Inflammatory macrophage treated with lipopolysaccharide for 1 hour (primary cell): Measurements from ENCODE around the gene TECPR1.

ENCODE experiments used
- DNase-seq, 2 donors: peaks; one replicate each; pipeline ENCODE4 v3.0.0-alpha.2; 2020 to 2022

TECPR1 gene

DNA sequence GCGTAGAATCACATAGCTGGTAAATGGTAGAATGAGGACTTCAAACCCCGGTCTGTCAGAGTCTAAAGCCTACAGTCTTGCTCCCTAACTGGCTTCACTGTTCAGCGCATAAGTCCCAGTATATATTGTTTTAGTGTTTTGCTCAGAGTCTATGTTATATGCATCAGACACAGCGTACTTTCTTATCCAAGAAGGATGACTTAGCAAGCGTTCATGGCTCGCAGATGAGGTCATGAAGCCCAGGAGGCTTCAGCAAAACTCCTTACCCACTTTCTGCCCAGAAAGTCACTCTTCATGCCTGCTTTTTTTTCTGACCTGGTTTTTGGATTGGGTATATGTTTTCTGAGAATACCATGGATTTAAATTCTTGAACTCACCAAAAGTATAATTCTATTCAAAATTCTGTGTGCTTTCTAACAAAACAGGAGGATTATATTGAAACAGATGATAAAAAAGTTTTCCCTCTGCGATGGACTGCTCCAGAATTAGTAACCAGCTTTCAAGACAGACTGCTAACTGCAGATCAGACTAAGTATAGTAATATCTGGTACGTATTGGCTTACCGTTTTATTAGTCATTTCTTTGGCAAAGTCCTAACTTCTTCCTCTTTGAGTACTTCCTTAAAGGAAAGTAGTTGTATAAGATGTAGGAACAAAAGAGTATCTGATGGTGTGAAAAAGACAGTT, 65.4 kb downstream of the TECPR1 start:
- peak; percentile 59 to 65 for DNase-seq

DNA sequence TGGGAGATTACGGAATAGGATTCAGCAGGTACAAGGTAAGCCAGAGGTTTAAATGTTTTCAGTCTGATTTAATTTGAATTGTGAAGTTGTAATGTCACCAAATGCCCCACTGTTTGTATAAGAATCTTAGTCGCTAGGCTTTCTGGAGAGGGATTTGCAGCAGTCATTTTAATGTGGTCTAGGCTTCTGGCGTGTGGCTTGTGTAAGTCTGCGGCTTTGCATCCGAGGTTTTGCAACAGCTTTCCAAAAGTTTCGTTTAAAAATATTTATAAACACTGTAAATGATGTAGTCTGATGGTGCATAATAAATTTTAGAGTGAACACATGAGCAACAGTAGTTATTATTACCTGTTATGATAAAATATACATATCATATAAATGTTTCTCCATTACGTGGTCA, 66.9 kb downstream of the TECPR1 start:
- no peak for DNase-seq

DNA sequence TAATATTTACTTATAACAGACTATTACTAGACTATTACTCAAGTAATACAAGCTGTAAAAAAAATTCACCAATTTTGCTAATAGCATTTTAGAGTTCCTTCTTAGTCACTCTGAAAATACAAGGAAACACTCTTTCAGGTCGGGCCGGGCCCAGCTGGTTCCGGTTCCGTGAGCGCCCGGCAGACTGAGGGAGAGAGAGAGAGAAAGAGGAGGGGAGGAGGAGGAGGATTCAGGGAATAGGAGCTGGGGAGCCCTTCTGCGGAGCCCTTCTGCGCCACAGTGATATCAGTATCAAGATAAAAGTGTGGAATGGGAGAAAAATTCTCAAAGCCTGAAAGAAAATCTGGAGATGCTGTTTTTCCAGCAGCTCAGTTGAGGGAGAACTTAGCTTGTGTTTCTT, 71.3 kb downstream of the TECPR1 start:
- no peak for DNase-seq

DNA sequence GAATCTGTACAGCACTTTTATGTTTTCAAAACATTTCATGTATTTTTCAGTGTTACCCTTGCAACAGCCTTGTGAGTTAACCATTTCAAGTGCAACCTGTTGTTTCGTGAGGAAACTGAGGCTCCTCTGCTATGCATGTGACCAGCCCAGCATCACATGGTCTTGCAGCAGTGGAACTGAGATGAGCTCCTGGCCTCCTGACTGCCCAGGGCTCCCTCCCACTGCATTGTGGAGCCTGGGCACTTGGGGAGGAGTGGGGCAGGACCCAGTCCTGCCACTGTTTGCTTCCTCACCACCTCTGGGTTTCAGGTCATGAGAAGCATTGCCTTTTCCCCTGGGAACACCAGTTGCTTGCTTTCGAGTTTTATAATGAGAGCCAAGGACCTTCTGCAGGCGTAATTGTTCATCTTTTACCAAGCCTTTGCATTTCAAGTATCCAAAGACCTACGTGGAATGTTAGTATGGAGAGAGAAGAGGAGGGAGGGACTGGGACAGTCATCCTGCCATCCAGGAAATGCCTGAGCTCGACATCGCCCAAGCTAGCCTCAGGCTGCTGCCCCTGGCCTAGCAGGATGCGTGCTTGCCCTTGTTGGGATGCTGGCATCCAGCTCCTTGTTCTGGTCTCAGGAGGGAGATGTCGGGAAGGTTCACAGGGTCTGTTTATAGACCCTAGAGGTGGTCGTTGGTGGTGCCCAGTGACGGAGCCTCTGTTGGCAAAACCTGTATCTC, 73.1 kb downstream of the TECPR1 start:
- no peak for DNase-seq

DNA sequence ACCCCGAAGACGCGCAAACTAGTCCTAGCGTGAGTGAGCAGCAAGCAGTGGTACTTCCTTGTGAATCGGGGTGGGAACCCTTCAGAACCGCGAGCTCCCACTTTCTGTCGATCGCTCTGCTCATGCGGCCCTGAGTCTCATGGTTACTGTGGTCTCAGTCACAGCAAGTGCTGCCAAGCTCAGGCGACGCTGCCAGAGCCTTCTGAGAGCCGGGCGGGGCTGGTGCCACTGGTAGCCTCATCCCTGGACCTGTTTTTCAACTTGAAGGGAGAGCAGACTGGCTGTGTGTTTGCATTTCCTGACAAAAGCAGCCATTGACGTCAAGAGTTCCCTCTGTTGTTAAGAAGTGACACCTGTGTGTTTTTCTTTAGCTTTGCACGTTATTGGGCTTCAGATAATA, 73.7 kb downstream of the TECPR1 start:
- no peak for DNase-seq

GRCh38 chr7:98177553-98177952, 74.5 kb downstream of the TECPR1 start:
- DNase-seq: no peak

DNA sequence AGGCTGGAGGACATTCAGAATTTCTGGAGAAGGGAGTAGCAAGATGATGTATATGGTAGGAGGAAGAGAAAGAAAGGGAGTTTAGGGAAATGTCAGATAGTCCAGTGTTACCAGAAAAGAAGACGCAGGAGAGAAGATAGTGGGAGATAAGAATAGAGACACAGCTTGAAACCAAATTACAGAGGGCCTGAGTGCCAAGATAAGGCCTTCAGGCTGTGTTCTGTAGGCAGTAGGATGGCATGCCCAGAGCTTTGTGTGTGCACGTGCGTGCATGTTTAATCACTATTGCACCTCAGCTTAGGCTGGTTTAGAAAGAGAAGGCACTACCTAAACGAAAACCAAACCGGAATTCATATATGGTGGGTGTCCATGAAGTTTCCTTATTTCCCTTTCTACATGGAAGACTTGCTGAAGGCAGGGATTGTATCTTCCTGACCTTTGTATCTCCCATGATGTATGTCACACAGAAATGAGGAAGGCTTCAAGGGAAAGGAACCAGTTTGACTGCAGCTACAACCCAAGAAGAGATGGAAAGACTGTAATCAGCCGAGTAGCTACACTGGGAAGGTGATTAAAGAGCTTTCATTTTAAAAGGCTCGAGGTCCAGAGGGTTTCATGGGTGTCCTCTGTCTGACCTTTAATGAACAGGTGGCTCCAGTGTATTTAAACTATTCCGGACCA, 76.6 kb downstream of the TECPR1 start:
- no peak for DNase-seq

GRCh38 chr7:98174334-98175259, 77.4 kb downstream of the TECPR1 start:
- no peak for DNase-seq

GRCh38 chr7:98171449-98171848, 80.6 kb downstream of the TECPR1 start:
- DNase-seq: no peak

- DNase-seq: no peak
Measured at GRCh38 chr7:98170966-98171365, 81.1 kb downstream of the TECPR1 start.

DNA sequence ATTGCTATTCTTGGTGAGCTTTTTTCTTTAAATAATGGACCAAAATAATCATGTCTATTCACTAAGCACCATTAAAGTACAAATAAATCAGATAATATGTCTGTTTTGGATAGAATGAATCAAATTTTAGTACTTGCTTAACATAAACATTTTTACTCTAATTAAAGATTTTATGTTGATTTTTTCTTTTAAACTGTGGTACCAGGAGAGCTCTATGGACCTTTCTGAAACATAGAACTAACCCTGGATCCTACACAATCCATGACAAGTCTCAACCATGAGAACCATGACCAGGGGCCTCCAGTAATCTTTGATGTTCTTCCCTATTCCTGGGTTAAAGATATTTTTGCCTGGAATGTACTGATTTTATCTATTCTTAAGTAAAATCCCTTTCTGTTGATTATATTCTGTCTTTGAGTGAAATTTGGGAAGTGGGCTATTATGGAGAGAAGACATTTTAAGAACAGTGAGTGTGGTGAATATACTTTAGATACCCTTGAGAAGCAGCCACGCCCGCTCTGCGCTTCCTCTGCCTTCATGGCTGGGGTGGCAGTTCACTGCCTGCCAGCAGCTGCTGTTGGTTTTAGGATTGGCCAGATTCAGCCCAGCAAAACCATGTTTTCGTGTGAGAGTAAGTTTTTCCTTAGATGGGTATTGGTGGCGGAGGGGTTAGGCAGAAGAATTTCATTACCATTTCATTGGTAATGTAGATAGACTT, 83.0 kb downstream of the TECPR1 start:
- no peak for DNase-seq

GRCh38 chr7:98168181-98168903, 83.7 kb downstream of the TECPR1 start:
- DNase-seq: peak; percentile 18 to 72

DNA sequence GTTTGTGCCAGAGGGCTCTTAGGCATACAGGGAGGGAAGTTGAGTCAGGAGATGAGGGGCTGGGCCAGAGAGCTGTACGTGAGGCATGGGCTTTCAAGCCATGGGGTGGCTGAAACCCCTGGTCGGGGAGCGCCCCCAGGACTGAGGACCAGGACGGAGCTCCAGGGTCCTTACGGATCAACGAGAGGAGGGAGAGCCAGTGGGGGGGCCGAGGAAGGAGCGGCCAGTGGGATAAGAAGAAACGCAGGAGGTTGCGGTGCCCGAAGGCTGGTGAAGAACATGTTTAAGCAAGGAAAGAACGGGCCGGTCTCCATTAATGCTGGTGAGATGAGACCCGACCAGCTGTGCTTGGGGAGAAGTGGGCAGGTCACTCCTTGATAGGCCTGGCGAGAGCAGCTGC, 84.4 kb downstream of the TECPR1 start:
- DNase-seq: no peak

GRCh38 chr7:98166668-98166970, 85.4 kb downstream of the TECPR1 start:
- DNase-seq: no peak

DNA sequence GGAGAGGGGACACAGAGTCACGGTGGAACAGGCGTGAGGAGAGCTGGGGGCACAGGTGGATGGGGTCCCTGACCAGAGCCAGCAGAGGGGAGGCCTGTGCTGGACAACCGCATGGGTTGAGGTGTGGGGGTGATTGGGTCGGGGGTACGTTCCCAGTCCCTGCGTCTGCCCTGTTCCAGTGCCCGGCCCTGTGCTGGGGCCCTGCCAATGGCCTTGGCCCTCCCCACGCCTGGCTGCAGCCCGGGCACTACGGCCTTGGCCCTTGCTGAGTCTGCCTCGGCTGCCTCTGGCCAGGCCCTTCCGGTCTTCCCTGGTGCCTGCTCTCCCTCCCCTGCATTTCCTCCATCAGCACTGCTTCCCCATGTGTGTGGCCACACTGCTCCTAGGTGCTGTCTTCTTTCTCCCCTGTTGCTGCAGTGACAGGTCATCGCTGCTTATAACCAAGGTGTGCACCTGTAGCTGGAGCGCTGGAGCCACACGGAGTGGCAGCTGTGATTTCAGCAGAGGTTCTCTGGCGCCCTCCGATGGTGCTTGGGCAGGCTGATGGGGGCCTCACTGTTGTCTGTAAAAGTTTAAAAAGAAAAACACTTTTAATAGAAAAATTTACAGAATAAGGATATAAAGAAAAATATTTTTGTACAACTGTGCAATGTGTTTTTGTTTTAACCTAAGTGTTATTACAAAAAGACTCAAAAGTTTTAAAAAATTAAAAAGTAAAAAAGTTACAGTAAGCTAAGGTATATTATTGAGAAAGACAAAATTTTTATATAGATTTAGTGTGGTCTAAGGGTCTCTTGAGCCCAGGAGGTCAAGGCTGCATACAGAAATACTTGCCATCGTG, 86.0 kb downstream of the TECPR1 start:
- peak in 1 of 2 donors; percentile 70 for DNase-seq
